ENCODE results near the gene TNIP1. TPM values are rescaled to one million over a fixed set of nuclear protein-coding genes. Genes with fewer than 3 reads are reported as not detected.

TNIP1 gene, protein sequence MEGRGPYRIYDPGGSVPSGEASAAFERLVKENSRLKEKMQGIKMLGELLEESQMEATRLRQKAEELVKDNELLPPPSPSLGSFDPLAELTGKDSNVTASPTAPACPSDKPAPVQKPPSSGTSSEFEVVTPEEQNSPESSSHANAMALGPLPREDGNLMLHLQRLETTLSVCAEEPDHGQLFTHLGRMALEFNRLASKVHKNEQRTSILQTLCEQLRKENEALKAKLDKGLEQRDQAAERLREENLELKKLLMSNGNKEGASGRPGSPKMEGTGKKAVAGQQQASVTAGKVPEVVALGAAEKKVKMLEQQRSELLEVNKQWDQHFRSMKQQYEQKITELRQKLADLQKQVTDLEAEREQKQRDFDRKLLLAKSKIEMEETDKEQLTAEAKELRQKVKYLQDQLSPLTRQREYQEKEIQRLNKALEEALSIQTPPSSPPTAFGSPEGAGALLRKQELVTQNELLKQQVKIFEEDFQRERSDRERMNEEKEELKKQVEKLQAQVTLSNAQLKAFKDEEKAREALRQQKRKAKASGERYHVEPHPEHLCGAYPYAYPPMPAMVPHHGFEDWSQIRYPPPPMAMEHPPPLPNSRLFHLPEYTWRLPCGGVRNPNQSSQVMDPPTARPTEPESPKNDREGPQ
- total RNA-seq = 87.9 and 93.7 TPM in 2 replicates

DNA sequence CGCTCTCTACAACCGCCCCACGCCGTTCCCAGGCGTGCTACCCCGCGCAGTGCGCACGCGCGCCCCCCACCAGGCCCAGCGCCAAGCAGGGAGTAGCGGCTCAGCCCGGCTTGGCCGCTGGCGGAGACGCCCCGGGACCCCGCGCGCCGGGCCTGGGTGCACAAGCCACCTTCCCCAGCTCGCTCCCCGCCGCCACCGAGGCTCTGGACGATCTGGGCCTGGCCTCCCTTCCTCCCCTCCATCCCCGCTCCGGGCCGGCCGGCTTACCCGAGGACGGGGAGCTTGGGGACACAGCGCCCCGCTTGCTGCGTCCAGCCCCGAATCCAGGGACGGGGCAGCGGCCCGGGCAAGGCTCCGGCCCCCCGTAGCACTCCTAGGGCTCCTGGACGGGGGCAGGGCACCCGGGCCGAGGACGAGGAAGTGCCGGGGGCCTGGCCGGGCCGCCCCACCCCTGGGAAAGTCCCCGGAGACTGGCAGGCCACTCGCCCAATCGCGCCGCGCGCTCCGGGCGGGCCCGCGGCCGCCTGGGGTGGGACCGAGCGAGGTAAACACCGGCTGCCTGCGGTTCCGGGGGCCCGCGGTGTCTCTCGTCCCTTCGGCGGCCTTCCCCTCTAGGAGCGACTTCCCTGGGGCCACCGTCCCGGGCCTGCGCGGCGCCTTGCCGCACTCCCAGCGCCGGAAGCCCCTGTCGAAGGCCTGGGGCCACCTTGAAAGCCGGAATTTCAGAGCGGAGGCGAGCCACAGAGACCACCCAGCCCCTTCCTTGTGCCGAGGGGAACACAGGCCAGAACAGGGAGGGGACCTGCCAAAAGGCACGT, at the start of gene TNIP1:
TSS of gene TNIP1 (minus strand) at position 422 of the 818 bp plus-strand sequence. CDS start 15,939 bp downstream, outside the sequence.
- peak; percentile 80 for DNase-seq (ENCODE audit: low read depth, low spot score)

DNA sequence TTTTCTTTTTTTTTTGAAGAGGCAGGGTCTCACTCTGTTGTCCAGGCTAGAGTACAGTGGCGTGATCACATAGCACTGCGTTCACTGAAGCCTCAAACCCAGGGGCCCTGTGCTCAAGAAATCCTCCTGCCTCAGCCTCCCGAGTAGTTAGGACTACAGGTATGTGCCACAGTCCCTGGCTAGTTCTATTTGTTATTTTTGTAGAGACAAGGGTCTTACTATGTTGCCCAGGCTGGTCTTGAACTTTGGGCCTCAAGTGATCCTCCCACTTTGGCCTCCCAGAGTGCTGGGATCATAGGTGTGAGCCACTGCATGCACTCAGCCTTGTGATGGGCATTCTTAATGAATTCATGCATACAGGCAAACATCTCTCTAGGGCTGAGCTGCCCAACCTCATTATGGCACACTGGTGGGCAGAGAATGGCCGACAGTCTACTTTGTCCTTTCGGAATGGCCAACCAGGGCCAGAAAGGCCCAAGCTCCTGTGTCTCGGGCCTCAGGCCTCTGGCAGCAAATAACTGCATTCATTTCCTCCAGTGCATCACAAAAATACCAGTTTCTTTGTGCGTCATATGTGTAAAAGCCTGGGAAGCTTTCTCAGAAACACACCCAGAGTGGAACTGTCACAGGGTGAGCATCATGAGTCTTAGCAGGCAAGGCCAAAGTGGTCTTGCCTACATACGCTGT, 49.5 kb upstream of the TNIP1 start:
- DNase-seq (ENCODE audit: low read depth, low spot score) = no peak

DNA sequence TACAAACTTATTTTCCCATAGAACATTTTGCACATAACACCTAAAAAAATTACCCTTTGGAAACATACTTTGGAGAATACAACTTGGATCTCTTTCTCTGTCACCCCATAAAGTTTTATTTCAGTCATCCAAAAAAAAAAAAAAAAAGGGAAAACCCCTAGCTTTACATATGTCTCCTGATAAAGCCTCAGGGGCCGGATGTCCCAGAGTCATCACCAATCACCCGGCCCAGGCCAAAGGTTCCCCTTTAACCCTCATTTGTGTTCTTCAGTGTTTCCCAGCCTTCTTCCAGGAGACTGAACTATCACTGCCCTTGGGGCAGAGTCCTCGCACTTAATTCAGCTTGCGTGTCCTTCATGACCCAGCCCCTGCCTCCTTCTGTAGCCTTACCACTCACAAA, 48.0 kb upstream of the TNIP1 start:
- DNase-seq (ENCODE audit: low read depth, low spot score) = no peak

DNA sequence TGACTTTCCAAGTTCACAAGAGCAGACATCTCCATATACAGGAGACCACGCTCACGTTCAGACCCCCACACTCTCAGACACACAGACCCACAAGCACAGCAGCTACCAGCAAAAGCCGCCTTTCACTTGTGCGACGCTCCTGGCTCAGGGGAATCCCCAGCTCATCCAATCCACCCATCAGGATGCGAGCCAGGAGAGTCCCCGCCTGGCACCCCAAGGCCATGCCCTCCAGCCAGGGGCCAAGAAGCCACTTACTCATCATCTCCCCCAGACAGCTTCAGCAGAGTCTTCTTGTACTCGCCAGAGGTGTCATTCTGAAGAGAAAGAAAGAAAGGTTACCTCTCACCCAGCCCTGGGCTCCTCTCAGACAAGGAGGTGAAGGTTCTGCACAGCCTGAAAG, 47.1 kb upstream of the TNIP1 start:
- no peak for DNase-seq (ENCODE audit: low read depth, low spot score)

DNA sequence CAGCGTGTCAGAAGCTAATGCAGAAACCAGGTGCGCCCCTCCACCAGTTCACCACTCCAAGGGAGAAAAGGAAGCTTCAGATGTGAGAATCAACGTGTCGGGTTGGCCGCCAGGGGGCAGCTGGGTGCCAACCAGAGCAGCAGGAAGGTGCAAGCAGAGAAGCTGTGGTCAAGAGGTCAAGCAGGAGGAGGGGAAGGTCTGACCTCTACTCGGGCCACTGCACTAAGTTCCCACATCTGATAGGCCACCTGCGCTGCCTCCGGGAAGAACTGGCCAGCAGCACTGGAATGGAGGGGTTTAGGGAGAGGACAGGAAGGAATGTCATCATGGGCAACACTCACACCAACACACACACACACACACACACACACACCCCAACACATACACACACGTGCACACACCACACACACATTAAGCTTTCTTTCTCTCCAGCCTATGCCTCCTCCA, 45.4 kb upstream of the TNIP1 start:
- peak; percentile 26 for DNase-seq (ENCODE audit: low read depth, low spot score)

DNA sequence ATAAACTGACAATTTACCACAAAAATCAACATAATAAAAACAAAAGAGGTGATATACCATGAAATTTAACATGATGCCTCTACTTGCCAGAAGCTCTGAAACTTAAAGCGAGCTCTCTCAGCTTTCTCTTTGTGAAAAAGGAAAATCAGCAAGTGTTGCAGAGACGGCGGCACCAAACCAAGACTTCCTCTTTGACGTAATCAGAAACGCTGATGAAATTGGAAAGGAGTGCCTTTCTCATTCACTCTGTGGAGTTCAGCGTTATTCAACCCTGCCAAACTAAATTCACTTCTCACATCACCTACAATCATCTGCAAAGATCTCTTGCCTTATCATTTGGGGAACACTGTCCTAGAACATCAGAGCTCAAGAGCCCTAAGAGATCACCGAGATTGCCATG, 44.6 kb upstream of the TNIP1 start:
- no peak for DNase-seq (ENCODE audit: low read depth, low spot score)

DNA sequence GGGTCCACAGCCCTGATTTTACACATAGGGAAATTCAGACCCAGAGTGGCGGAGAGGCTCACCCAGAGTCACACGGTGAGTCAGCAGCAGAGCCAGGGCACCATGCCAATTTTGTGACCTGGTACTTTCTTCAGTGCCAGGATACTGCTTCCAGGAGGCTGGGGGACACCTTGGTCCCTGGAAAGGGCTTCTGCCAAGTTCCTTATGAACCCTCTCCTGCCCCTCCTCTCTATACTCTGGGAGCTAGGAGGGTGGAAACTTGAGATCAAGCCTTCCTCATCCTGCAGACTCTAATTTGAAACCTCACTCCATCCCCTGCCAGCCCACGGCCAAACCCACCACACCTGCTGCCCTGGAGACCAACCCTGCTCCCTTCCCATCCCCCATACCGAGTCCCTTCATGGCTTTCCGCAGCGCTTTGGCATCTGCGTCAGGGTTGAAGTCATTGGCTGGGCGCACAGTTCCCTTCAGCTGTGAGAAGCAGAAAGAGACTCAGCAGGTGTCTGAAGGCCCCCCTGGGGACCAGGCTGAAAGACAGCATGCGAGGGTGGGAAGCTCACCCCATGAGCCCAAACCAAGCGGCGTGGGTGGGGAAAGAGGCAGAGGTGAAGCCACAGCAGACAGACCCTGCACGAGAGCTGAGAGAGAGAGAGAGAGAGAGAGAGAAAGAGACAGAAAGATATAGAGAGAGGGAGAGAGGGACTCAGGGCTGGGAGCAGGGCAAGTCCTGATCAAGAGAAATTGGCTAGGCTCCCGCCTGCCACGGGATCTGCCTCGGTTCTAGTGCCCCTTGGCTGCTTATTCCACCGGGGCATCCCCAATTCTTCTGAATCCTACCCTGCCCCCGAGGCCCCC, 43.3 kb upstream of the TNIP1 start:
- no peak for DNase-seq (ENCODE audit: low read depth, low spot score)

DNA sequence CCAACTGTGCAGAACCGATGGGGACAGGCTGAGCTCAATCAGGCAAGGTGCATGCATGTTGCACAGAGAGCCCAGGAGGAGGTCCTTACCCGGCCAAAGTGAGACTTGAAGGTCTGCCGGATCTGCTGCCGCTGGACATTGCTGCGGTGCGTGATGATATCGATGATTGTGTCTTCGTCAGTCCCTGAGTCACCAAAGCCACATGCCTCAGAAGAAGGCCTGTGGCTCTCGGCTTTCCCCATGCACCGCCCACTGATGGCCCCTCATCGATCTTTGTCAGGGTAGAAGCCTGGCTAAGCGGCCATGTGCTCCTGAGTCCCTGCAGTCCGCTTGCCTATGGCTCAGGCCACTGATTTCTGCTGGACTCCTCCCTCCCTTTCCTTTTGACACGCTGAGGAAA, 42.0 kb upstream of the TNIP1 start:
- DNase-seq (ENCODE audit: low read depth, low spot score) = no peak

DNA sequence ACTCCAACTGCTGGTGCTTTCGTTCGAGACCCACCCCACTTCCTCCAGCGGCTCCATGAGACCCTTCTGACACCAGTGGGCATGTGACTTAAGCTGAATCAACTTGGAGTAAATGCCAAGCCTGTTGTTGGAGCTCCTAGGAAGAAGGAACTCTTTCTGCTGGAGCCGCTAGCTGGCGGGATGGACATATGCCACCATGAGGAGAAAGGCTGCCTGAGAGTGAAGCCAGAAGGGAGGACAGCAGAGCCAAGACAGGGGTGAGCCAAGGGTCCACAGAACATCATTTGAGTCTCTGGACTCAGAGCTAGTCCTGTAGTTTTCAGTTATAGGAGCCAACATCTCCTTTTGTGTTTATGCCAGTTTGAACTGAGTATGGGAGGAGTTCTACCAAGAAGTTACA, 40.8 kb upstream of the TNIP1 start:
- no peak for DNase-seq (ENCODE audit: low read depth, low spot score)

DNA sequence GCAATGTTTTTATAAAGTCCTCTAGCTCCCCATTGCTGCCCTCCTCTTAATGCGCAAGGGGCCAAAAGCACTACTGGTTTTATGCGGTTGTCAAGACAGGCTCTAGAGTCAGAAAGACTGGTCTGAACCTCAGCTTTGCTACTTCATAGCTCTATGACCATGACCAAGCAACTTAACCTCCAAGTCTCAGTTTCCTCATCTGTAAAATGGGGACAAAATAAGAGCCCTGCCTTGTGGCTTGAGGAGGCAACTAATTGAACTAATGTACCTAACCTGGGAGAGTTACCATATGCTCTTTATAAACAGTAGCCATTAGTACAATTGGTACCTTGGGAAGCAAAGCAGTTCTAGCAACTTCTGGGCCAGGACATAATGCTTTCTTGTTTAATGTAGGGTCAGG, 40.3 kb upstream of the TNIP1 start:
- DNase-seq (ENCODE audit: low read depth, low spot score) = no peak

DNA sequence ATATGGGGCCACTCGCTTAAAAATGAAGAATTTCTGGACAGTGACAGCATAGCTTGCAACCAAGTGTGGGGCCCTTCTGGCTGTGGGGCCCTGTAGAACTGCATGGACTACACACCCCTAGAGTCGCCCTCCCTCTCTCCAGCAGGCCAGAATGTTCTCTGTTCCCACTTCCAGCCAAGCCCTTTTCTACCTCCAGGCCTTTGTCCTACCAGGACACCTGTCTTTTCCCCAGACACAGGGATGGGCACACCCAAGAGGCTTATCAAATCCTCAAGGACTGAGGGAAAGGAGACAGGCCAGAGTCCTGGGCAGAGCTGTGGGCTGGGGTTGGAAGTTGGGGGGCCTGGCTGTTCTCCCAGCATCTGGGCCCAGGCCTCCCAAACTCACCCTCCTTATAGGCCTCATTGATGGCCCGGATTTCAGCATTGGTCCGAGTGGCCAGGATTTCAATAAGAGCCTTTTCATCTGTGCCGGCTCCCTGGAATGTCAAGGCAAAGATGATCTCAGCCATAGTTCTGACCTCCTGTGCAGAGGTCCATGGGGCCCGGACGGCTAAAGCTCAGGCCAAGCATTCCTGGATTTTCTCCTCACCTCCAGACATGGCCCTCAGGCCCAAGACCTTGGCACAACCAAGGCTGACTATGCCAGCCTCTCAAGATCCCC, 38.2 kb upstream of the TNIP1 start:
- DNase-seq (ENCODE audit: low read depth, low spot score) = no peak

DNA sequence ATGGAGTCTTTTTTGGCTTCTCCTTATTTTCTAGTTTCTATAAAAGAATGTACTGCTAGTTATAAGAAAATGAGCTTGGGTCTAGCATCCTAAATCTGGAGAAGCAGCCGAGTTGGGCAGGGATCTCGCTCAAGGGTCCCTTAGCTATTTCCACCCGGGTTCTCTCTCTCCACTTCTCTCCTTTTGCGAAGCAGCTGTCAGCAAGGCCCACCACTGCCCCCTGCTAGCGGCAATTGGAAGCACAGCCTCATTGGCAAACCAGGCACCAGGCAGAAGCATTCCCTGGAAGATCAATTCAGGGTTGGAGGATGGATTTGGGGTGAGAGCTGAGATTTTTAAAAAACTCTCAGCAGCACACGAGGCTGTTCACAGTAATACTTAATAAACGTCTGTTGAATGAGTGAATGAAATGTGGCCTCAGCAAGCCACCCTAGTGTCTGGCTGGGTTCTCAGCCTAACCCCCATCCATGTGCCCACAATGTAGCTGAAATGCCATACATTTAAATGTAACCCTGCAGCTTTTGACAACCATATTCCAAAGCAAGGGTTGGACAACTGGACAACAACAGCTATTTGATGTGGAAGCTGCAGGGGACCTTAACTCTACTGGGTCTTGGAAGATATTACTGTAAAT, 34.6 kb upstream of the TNIP1 start:
- no peak for DNase-seq (ENCODE audit: low read depth, low spot score)

DNA sequence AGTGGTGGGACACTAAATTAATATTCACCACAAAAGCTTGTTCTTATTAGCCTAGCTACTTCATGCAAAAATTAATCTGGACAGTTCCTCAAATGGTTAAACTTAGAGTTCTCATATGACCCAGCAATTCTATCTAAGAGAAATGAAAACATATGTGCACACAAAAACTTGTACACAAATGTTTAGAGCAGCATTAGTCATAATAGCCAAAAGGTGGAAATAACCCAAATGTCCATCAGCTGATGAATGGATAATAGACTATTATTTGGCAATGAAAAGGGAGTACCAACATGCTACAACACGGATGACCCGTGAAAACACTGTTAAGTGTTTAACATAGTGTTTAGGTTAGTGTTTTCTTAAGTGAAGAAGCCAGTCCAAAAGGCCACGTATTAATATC, 32.8 kb upstream of the TNIP1 start:
- no peak for DNase-seq (ENCODE audit: low read depth, low spot score)

DNA sequence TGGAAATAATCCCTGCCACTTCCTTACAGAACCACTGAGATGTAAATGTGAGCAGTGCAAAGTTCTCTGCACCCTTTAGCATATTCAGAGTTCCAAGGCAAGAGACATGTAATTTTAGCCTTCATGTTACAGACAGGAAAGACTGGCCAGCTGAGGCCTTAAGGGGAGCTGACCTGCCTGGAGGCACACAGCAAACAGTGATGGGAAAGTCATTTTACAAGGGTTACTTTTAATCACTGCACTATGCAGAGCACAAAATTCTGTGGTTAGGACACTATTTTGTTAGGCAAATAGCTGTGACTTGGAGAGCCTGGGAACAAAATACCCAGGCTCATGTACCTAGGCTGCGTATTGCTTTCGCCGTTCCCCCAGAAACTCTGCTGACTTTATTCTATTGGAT, 30.2 kb upstream of the TNIP1 start:
- DNase-seq (ENCODE audit: low read depth, low spot score) = no peak

DNA sequence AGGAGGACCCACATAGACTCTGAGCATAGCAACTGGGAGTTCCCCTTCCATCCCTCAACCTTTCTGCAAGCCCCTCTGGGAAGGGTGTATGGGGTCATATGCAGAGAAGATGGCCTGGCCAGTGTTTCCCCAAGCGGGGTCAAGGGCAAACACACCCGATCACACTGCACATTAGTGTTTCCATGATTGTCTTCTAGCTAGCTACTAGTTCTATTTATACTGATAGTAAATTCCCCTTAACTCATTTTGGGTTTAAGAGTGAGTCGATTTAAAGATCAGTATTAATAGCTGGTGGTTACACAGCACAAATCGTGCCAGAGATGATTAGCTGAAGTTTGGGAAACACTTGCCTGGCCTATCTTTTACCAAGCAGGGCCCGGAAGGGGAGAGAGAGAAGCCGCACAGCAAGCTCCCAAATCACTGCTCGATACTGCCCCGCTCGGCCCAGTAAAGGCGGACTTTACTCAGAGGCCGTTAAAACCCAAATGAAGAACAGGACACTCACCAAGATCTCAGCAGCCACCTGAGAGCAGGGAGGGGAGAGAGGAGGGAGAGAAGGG, 29.4 kb upstream of the TNIP1 start:
- no peak for DNase-seq (ENCODE audit: low read depth, low spot score)

DNA sequence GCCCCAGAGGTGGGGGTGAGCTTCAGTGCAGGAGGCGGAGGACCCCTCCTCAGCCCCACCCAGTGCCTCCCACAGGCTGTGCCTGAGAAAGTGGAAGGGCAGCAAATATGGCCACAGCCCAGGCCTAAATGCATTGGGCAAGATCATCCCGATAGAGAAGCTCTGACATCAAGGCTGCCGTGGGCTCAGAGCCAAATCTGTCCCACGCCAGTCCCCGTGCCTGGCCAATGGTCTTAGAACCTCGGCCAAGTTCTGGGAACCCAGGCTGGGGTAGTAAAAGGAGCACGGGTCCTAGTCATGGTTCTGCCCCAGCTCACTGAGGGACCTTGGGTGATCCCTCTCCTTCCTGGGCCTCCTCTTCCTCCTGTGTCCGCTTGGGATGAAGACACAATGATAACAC, 27.7 kb upstream of the TNIP1 start:
- no peak for DNase-seq (ENCODE audit: low read depth, low spot score)

DNA sequence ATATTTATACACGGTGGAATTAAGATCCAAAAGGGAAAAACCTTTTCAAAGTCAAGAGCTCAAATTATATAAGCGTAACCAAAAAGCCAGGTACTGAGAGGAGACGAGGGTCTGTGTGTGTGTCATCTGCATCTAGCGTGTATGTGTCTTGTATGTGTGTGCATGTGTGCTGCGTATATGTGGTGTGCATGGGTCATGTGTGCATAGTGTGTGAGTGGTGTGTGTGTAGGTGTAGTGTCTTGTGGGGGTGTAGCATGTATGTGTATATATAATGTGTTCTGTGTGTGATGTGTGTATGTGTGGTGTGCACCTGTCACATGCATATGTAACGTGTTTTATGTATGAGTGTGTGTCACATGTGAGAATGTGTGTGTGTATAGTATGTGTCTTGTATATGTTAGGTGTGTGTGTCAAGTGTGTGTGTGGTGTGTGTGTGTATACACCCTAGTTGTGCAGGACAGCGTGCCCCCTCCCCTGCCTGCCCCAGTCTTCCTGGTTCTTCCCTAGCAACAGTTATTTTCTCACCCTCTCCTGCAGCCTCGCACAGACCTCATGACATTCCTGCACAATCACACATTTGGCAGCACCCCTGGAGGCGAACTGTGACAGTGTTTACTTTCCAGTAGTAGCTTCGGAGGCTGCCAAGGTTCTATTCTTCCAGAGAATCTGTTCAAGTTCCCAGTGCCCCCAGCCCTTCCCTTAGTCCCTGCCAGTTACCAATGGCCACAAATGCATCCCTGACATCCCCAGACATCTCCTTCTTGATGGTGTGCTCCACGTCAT, 27.1 kb upstream of the TNIP1 start:
- no peak for DNase-seq (ENCODE audit: low read depth, low spot score)

DNA sequence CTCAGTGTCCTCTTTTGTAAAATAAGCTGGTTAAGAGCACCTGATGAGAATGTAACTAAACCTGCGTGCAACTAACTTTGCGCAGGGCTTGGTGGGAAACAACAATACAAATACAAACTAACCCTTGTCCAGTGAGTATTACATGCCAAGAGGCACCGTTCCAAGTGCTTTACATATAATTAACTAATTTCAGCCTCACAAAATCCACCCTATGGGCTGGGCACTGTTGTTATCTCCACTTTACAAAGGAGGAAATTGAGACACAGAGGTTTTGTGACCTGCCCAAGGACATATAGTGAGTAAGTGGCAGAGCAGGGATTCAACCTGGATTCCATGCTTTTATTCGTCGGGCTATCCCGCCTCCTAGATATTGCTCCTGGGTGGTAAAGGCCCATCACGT, 26.2 kb upstream of the TNIP1 start:
- no peak for DNase-seq (ENCODE audit: low read depth, low spot score)

DNA sequence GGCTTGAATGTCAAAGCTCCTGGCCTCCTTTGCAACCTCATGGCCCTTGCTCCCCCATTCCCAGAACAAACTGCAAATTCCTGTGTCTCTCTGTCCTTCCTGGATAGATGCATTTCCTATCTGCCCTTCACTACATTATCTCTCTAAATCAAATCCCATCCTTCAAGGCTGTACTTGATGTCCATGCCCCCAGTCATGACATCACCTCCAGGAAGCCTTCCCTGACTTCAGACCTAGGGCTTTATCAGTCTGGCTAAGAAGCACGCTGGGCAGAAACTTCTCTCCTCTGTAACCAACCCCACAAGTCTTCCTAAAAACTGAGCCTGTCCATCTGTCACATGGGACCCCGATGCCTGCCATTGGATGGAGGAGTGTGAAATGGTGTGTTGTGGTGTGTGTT, 25.7 kb upstream of the TNIP1 start:
- DNase-seq (ENCODE audit: low read depth, low spot score) = no peak
